Hepatic stellate cell (primary cell): ENCODE measurements around the gene LBR.

Experiments used
- DNase-seq: peaks from one replicate; pipeline ENCODE4 v3.0.0; 2011; ENCODE audit warnings: low spot score

The LBR gene

DNA sequence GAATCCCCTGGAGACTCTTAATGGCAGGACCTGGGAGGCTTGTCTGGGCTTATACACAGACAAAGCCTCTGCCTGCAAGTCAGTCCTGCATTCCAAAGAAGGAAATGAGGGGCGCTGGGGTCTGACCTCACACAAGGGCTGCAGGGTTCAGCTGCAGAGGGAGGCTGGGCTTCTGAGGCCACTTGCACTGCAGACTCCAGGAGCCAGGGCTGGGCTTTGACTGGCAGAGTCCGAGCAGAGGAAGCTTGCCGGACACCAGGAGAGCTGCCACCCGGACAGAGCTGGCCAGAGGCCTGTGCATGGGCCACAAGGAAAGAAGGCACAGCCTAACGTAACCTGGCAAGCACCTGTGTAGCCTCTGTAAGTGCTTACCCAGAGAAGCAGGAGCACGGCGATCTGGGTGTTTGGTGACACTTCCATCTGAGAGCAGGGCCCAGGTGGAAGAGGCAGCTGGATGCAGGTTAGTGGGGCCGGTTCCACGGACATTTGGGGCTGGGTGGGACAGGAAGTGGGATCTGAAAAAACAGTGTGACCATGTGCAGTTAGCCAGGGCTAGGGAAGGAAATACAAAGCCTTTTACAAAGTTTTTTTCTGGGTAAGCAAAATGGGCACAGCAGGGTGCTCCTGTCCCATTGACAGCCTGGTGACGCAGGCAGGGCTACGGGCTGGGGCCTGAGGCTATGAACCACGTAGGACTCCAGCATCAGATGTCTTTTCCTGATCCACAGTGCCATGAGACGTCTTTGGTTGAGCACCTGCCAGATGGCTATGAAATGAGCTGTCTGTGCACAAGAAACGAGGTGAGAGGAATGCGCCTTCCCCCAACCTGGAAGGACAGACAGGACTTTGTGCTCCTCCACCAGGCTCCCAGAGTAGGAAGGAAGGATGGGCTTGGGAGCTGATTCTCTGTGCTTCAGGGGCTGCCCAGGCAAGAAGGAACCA lies 37.3 kb upstream of the LBR start:
- no peak for DNase-seq

DNA sequence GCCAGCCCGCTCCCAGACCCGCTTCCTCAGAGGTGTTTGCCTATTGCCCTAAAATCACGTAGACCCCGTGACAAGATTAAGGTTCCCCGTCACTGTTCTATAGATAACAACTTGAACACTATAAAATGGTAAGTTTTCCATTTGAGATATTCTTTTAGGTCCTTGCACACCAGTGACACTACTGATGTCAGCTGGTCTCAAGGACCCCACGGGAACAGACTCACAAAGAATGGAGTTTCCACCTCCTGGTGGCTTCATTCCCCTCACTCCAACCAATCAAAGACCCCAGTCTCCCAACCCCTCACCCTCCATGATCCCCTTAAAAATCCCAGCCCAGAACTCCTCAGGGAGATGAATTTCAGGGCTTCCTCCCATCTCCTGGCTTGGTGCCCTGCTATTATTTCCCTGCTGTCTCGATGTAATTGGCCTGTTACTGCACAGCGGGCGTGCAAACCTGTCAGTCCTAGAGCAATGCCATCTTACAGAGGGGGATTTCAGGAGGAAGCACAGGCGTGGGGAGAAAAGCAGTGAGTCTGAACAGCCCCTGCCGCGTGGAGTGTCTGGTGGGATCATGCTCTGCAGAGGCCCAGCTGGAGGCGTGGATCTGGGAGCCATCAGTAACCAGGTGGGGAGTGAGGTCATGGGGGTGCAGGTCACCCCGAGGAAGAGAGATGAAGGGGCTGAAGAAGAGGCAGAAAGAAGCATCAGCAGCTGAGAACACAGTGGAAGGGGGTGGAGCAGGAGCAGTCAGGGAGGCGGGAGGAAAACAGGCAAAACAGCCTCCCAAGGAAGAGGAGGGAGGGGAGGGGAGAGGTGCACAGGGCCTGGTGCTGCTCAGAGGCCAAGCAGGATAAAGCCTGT lies 35.1 kb upstream of the LBR start:
- no peak for DNase-seq

DNA sequence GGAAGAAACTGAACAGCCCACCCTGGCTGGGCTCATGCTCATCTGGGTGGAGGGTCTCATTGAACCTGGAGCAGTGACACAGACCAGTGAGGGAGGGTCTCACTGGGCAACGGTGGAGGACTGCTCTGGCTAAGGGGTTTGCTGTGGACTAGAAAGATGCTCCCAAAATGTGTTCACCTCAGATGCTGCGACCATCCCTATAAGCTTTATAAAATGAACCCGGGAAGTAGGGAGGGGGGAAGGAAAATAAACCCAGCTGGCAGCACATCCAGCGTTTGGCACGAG lies 34.5 kb upstream of the LBR start:
- no peak for DNase-seq

DNA sequence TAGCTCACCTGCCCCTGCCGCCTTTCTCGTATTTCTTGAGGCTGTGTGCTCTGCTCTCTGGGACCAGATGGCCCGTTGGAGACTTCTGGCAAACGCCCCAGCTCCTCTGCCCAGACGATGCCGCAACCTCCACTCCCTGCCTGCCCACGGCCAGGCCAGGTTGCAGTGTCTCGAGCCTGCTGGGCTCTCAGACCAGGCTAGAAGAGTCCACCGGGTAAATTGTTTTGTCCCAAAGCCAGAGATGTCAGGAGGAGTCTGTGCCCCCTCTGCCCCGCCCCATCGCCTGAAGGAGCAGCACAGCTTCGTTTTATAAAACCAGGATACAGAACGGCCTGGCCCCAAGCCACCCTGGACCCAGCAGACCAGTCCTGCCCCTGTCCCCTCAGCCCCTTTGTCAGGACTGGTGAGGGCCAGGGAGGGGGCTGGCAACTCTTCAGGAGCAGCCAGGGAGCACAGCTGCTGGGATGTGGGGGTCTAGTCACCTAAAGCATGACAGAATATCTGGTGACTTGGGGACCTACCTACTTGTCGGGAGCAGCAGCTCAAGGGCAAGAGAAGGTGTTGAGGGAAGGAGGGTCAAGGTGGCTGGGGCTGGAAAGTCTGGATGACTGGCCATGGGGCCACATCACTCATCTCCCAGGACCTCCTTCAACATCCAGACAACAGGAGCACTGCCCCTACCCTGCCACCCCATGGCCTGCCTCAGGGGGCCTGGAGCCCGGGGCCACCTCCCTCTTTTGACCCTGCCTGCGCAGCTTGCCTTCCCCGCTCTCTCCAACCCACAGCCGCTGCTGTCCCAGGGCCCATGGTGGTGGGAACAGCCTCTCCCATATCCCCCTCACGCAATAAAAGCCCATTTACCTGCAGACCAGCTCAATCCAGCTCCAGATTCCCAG lies 33.9 kb upstream of the LBR start:
- no peak for DNase-seq

DNA sequence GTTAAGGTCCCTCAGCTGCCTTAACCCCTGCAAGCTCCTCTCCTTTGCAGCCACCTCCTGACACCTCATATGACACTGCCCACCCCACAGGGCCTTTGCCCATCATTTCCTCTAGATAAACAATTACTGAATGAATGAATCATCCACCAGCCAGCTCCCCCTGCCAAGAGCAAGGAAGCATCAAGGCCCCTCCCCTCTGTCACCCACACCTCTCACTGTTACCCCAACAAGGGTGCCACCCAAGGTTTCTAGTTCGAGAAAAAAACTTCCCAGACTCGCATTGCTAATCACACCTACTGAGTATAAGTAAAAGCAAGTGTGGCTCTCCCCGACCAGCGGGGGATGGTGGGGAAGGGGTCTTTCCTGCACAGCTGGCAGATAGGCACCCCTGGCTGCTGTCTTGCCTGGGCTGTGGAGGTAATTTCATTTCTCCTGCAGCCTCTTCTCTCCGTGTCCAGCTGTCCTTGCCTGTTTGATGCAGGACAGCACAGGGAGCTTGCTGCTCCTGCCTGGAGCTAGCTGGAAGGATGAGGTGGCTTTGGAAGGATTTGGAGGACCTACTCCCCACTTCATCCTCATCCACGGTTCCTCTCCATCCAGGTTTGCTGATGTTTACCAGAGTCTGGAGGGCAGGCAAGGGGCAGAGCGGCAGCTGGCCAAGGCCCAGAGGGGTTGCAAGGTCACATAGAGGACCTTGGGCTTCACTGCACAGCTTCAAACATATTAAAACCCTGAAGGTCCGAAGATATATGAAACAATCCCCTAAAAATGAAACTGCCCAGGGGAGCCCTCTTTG lies 33.1 kb upstream of the LBR start:
- DNase-seq: no peak

DNA sequence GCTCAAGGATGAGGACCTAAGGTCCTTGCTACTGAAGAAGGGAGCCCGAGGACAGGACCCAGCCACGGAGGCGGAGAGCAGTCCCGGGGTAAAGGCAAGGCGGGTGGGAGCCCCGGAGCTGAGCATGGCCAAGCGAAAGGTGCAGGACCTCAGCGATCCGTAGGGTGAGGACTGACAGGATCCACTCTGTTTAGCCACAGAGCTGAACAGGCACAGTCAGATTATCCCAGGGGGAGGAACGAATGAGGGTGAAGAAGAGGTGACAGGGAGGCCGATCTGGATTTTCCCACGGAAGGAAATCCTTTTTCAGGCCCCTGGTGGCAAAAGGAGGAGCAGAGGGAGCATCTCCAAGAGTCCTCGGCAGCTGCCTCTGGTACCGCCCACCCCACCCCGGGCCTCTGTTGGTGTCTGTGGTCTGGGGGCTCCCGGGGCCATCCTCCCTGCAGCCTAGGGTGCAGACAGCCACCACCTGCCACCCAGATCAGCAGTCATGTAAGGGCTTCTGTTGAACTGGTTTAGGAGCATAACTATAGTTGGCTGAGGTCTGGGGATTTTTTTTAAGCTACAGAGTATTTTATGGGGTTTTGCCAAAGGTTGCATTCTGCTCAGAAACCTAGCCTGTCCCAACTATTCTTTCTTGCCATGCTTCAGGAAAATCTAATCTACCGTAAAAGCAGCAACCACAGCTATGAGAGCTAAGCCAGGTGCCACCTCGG lies 32.3 kb upstream of the LBR start:
- peak; percentile 58 for DNase-seq

DNA sequence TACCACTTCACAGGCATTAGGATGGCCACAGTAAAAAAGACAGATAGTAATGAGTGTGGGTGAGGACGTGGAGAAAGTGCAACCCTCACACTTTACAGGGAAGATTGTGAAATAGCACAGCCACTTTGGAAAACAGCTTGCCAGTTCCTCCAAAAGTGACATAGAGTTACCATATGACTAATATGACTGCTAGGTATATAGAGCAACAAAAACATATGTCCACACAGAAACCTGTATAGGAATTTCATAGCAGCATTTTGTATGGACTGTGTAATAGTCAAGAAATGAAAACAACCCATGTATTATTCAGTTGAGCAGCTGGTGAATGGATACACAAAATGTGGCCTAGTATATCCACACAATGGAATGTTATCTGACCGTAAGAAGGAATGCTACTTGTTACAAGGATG lies 30.4 kb upstream of the LBR start:
- DNase-seq: peak; percentile 62

DNA sequence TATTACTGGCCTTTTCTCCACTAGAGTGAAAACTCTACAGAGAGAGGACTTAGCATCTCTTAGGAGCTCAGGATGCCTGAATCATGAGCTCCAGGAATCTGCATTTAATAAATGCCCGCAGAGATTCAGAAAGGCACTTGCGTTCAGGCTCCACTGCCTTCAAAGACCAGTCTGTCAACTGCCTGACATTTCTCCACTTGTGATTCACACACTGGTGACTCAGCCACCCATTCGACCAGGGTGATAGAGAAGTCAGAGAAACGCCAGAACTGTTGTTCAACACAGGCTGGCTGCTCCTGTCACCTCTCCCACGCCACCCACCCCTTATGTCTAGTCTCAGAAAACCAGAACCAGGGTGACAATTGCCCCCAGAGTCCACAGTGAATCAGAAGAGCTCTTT lies 26.9 kb upstream of the LBR start:
- peak; percentile 91 for DNase-seq

DNA sequence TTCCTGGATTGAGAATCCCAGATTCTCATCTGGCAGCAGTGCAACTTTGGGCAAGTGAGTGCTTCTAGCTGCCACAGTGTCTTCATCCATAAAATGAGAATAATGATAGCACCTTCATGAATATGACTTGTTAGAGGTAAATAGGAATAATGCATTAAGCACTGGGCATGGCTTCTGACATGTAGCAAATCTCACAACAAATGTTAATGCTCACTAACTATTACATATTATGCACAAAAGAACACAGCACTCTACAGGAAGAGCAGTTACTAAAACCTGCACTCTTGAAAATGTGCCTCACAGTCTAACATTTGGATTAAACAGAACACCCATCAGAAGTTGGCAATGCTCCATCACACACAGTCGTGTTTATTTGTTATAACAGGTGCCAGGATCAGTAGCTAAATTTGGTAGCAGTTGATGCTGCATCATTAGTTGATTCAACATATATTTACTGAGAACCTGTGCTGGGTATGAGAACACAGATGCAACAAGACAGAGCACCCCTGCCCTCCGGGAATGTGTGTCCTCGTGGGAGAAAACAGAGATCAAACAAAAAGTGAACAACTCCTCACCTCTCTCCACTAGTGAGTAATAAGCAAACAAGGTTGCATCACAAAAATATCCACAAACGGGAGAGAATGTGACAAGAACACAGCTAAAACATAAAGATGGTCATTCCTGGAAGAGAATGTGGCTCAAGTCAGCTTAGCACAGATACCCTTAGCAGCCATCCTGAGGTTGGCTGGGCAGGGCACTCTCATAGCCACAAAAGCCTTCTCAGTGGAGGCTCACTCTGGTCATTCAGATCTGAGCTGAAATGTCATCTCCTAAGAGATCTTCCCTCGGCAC lies 26.2 kb upstream of the LBR start:
- no peak for DNase-seq

DNA sequence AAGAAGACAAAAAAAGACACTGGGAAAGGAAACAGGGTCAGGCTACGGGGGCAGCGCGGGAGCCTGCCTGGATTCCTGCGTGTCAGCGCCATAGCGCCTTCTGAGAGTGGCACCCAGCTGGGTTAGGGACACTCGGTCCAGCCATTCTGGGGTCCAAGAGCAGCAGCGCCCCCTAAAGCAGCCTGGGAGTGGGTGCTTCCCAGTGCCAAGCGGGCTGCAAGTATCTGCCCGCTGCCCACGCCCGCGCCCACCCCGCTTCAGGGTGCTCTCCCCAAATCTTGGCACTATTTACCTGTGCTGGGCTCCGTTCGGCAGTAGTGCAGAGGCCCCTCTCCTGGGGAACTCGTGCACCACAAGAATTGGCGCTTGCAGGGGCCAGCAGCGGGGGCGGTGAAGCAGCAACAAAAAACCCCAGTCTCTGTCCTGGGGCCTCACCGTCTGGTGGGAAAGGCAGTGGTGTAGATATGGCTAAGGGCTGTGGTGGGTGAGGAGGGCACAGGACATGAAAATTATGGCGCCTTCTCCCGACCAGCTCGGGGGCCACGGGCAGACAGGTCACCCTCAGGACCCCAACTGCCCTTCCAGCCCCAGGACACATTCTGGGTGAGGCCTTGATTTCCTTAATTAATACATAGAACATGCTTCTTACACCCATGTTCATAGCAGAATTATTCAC lies 24.1 kb upstream of the LBR start:
- DNase-seq: no peak

DNA sequence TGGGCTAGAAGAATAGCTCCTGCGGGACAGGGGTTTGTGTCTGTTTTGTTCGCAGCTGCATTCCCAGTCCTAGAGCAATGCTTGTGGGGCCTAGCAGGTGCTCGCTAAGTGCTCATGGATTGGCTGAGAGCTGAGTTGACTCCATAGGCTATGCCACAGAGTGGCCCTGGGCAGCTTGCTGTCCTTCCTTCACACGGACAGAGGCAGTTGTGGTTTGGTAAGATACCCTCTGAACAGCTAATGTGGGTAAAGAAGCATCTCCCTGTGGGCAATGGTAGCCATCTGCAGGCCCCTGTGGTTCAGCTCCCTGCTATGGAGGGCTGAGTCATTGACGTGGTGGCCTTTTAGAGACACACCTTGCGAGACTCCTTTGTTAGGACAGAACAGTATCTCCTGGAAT lies 23.5 kb upstream of the LBR start:
- DNase-seq: no peak

DNA sequence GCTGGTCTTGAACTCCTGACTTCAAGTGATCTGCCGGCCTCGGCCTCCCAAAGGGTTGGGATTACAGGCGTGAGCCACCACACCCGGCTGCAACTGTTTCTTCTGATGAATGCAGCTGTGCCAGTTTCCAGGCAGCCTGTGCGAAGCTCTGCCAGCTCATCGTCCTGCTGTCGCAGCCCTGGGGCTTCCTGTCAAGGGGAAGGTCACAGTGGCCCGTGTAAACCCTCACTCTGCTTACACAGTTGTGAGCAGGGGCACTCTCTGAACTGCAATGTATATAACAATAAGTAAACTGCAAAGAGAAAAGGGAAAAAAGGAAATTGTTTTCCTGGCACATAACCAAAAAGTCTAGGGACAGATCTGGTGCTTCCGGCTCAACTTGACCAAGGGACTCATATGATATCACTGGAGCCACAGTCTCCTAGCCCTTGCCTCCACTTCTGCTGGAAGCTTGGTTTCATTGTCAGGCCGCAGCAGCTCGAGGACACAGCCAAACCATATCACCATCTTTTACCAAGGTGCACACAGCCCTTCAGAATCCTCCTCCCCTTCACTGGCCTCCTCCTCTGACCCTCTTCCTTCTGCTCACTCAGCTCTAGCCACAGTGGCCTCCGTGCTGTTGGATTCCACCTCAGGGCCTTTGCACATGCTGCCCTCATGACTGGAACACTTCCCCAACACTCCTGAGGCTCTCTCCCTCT lies 22.8 kb upstream of the LBR start:
- no peak for DNase-seq

DNA sequence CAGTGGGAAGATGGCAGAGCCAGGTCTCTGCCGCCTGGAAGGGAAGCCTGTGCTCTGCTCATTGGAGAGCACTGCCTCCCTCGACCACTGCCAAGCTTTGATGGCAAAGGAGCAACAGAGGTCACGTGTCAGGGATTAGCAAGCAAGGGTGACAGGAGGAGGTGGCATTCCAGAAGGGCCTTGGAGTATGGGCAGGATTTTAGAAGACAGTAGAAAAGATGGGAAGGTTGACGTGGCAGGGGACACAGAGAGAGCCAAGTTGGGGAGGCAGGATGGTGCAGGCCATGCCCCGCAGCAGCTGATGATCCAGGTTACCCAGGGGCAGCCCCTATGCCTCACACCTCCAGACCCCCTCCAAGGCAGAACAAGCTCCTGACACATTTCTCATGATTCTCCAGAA lies 21.9 kb upstream of the LBR start:
- no peak for DNase-seq

DNA sequence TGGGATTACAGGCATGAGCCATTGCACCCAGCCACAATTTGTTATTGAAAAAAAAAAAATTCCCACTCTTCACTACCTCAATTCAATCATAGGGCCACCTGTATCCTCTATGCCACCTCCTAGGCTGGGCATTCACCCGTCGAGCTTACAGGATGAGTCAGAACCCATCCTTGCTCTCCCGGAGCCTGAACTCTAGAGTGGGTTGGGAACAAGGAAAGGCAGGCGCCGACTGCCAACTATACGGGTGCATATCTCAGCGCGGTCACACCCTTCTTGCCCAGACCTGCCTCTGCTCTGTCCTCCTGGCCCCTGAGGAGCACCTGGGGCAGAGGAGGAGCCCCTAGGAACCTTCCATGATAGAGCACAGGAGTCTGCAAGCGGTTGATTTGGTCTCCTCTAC lies 21.4 kb upstream of the LBR start:
- no peak for DNase-seq

DNA sequence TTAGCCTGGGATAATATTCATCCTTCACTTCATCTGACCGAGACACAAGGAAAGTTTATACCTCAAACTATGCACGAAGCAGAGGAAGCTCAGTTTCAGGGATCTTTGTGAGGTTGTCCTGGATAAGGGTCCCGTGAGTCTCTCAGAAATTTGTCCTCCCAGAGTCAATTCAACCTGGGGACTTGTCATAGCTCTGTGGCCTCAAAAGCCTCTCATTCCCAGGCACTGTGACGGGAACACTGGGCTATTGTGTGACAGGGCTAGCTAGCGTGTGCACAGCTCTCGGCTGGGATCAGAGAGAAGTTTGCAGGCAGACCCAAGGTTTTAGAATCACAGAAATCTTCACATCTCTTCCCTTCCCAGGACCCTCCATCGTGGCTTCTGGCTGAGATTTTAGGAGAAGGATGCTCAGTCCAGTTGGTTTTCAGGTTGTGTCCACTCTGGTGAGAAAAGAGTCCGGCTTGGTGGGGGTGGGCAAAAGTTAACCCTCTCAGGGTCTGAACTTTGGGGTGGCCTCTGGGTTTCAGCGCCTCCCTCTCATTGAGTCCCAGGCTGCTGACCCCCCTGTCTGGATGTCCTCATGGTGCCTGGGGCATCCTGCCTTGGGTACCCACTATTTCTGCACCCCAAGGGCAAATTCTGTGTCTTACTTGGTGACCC lies 20.4 kb upstream of the LBR start:
- no peak for DNase-seq

DNA sequence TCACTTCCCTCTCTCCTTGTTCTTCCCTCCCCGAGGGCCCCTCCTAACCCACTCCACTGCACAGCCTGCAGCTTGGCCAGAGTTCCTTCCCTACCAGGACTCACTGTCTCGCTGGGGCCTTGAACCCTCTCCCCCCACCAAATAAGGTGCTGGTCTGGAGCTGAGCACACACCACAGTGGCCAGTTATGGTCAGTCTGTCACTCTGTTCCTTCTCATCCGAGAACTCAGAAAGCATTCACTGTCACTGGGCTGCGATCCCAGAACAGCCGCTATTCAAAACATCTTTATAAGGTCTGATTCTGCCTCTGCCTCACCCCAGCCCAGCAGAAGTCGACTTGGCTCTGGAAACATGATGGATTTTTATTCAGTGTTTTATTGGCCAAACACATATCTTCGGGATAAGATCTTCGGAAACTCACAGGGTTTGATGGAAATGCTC lies 19.8 kb upstream of the LBR start:
- DNase-seq: no peak

DNA sequence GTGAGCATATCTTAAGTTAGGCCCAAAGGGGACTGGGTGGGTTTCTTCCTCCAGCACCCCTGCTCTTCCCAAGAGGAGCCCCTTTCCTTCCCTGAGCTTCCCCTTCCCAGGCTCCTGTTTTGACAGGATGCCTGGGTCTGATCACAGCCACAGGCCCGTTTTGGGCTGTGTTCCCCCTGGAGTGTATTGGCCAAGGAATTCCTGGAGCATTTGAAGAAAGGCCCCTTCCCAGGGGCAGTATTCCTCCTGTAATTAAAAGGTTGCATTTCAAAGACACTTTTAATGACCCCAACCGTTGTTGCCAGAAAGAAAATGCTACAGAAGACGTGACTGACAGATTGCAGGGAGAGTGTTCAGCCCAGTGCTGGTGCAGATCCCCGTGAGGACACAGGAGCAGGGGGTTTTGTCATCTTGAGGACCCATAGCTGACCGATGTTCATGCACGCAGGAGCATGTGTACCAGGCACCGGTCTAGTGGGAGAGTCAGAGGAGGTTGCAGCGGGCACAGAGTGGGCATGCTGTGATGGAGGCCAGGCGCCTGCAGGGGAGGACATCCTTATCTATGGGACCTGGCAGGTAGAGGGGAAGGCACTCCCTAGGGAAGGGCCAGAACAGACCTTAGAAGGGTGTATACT lies 19.3 kb upstream of the LBR start:
- DNase-seq: no peak

DNA sequence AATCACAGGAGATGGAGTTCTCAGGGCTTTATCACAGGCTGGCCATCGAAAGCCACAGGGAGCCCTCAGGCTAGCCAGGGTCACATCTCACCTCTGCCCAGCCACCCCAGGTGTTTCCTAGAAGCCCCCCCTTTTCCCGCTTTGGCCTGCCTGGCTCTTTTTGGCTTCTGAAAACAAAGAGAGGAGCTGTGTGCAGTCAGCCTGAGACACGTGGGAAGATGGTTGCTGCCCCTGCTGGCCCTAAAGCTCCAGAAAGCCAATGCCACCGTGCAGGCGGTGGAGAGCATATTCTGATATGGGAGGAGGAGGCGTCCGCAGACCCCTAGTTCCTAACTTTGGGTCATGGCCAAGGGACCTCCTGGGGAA lies 18.7 kb upstream of the LBR start:
- no peak for DNase-seq
